OCI-LY7 (cell line): ENCODE results near the gene CCDC73. TPM values are rescaled to one million over a fixed set of nuclear protein-coding genes. Genes with fewer than 3 reads are reported as not detected.

Experiments
- BruUV-seq: library from RNA; stranded (reverse); fragments of 400-500 nt; replicated peaks from 2 replicates; lab custom pipeline; 2021; lab: Mats Ljungman, UMichigan
- CTCF ChIA-PET: fragments of 300-600 bp; sonication (Branson Sonifier 250); formaldehyde crosslinking; loops from one replicate; lab custom pipeline; 2022; ENCODE audit warnings: antibody characterized with exemption; ENCODE audit not compliant: unreplicated experiment; lab: Charles Lee
- POLR2A ChIA-PET: fragments of 300-600 bp; sonication (Branson Sonifier 250); formaldehyde crosslinking; loops from one replicate; lab custom pipeline; 2022; ENCODE audit warnings: antibody characterized with exemption; lab: Charles Lee
- DNase-seq: peaks from one replicate; pipeline ENCODE4 v3.0.0-alpha.2; 2015; ENCODE audit warnings: low spot score
- H2AFZ ChIP-seq: fragments of 200-600 bp; sonication (generic), shearing (Covaris generic); 2 replicates; pipeline ENCODE4 v1.6.1; 2014; ENCODE audit warnings: mild to moderate bottlenecking, antibody characterized with exemption, low read length, moderate library complexity
- H3K27ac ChIP-seq: fragments of 200-600 bp; sonication (generic); 2 replicates; pipeline ENCODE4 v1.5.1; 2014; ENCODE audit warnings: mixed run types, low read depth, mild to moderate bottlenecking, moderate library complexity, low read length, inconsistent platforms; ENCODE audit not compliant: poor library complexity, severe bottlenecking
- H3K36me3 ChIP-seq: fragments of 200-600 bp; sonication (generic); 2 replicates; pipeline ENCODE4 v1.6.1; 2014; ENCODE audit warnings: mild to moderate bottlenecking, antibody characterized with exemption, low read length, moderate library complexity, mixed read lengths; ENCODE audit not compliant: insufficient read depth
- H3K4me1 ChIP-seq: fragments of 200-600 bp; sonication (generic); 2 replicates; pipeline ENCODE4 v1.5.1; 2014; ENCODE audit warnings: mild to moderate bottlenecking, low read length; ENCODE audit not compliant: insufficient read depth, poor library complexity, severe bottlenecking
- H3K4me2 ChIP-seq: fragments of 200-600 bp; sonication (generic); 2 replicates; pipeline ENCODE4 v1.6.1; 2014; ENCODE audit warnings: mild to moderate bottlenecking, low read length
- H3K4me3 ChIP-seq: fragments of 200-600 bp; sonication (generic); 2 replicates; pipeline ENCODE4 v1.5.1; 2014; ENCODE audit warnings: mild to moderate bottlenecking, low read depth, low read length; ENCODE audit not compliant: poor library complexity, severe bottlenecking
- H3K79me2 ChIP-seq: fragments of 200-600 bp; sonication (generic); 2 replicates; pipeline ENCODE4 v1.6.1; 2016; ENCODE audit warnings: low read depth, mild to moderate bottlenecking, low read length, moderate library complexity, mixed read lengths; ENCODE audit not compliant: insufficient read depth
- H3K9me2 ChIP-seq: fragments of 200-600 bp; sonication (generic); 2 replicates; pipeline ENCODE4 v1.6.1; 2016; ENCODE audit warnings: mild to moderate bottlenecking, low read length, mixed read lengths; ENCODE audit not compliant: insufficient read depth
- H3K9me3 ChIP-seq: fragments of 200-600 bp; sonication (generic); 2 replicates; pipeline ENCODE4 v1.6.1; 2014; ENCODE audit warnings: mild to moderate bottlenecking, mixed run types, low read length, mixed read lengths
- H4K20me1 ChIP-seq: fragments of 200-600 bp; sonication (generic); 2 replicates; pipeline ENCODE4 v1.6.1; 2014; ENCODE audit warnings: mild to moderate bottlenecking, antibody characterized with exemption, low read length, moderate library complexity, mixed read lengths; ENCODE audit not compliant: insufficient read depth
- CTCF ChIP-seq: fragments of 200-600 bp; sonication (generic); conservative IDR thresholded peaks from 2 replicates; pipeline ENCODE4 v1.5.1; 2014; ENCODE audit warnings: mild to moderate bottlenecking, antibody characterized with exemption, low read length, moderate library complexity, mixed read lengths
- EZH2phosphoT487 ChIP-seq: fragments of 200-600 bp; sonication (generic); IDR thresholded peaks from 2 replicates; pipeline ENCODE4 v1.6.1; 2018; ENCODE audit warnings: low read depth, borderline replicate concordance, mild to moderate bottlenecking, mixed run types, antibody characterized with exemption, low read length, moderate library complexity, mixed read lengths
- intact Hi-C: fragments of 100-400 bp; cut with micrococcal nuclease; formaldehyde crosslinking; loops from one replicate; pipeline ENCODE4 v1.10.0; 2022; ENCODE audit not compliant: unreplicated experiment
- total RNA-seq, 2 experiments: library from RNA; depleted of rRNA in 1 of 2; stranded (reverse); fragments of >200 nt in 1 of 2; shearing (Covaris generic) in 1 of 2; gene quantifications; 2 replicates each; pipeline ENCODE4 v1.2.3, GENCODE V29; 2014 to 2022

Gene CCDC73
- total RNA-seq, 2 experiments from 2014 or later = not detected

- Histone ChIP-seq H3K4me1 (no peaks in the 10 kb centered on the region), H3K27ac (no peak overlapping the region), H3K4me3 (no peak overlapping the region), H2AFZ (no peak overlapping the region), H3K4me2 (no peak overlapping the region), H3K9me2 (no peaks in the 10 kb centered on the region), H4K20me1 (no peaks in the 10 kb centered on the region), H3K36me3 (no peaks in the 10 kb centered on the region), H3K9me3 (peaks cover 8% of the 10 kb centered on the region), H3K79me2 (no peaks in the 10 kb centered on the region)
- intact Hi-C loops = no loop called here
- POLR2A ChIA-PET = no interaction called here
- no TSS peak for BruUV-seq
- TF ChIP-seq CTCF (no peak), EZH2phosphoT487 (no peak)
- DNase-seq = peak; percentile 1
- CTCF ChIA-PET = no interaction called here
These were observed 89.7 kb downstream of the CCDC73 start for GRCh38 chr11:32704775-32705174.

- intact Hi-C loops = no loop called here
- DNase-seq = no peak
- Histone ChIP-seq H3K27ac (no peak overlapping the region), H4K20me1 (no peaks in the 10 kb centered on the region), H3K4me2 (no peak overlapping the region), H2AFZ (no peak overlapping the region), H3K9me3 (peaks cover 8% of the 10 kb centered on the region), H3K9me2 (no peaks in the 10 kb centered on the region), H3K4me1 (no peaks in the 10 kb centered on the region), H3K4me3 (no peak overlapping the region), H3K79me2 (no peaks in the 10 kb centered on the region), H3K36me3 (no peaks in the 10 kb centered on the region)
- TF ChIP-seq EZH2phosphoT487 = no peak
- TF ChIP-seq CTCF = no peak
- BruUV-seq = no TSS peak
- CTCF ChIA-PET = no interaction called here
- POLR2A ChIA-PET = no interaction called here
These were observed 90.2 kb downstream of the CCDC73 start for GRCh38 chr11:32704261-32704660.

GRCh38 chr11:32701616-32702015, 92.8 kb downstream of the CCDC73 start:
- intact Hi-C loops = no loop called here
- no peak for TF ChIP-seq EZH2phosphoT487
- TF ChIP-seq CTCF = no peak
- BruUV-seq = no TSS peak
- no peaks in the 10 kb centered on the region for H4K20me1 ChIP-seq
- no peaks in the 10 kb centered on the region for H3K9me2 ChIP-seq
- H3K27ac ChIP-seq = no peak overlapping the region
- H2AFZ ChIP-seq = no peak overlapping the region
- no peak for DNase-seq
- POLR2A ChIA-PET = no interaction called here
- no peak overlapping the region for H3K4me2 ChIP-seq
- CTCF ChIA-PET = no interaction called here
- H3K9me3 ChIP-seq = peaks cover 8% of the 10 kb centered on the region
- no peak overlapping the region for H3K4me3 ChIP-seq
- no peaks in the 10 kb centered on the region for H3K4me1 ChIP-seq
- no peaks in the 10 kb centered on the region for H3K79me2 ChIP-seq
- no peaks in the 10 kb centered on the region for H3K36me3 ChIP-seq
